Measurements from ENCODE around the gene LLCFC1.
A peak's percentile ranks its signal among the peaks of the same experiment; 100 is the strongest.

Gene LLCFC1

GRCh38 chr7:142939226-142939910 lies at the start of gene LLCFC1:
LLCFC1 (plus strand) TSS chr7:142939484; CDS start chr7:142939622, 138 bp downstream.
- Mint-ChIP-seq H3K27ac (peak within 1 kb of the TSS; percentile 4), H3K4me3 (no peak within 1 kb of the TSS), H3K9me3 (no peaks in the 10 kb centered on the region), H3K27me3 (no peaks in the 10 kb centered on the region), H3K4me1 (ENCODE audit: low read depth) (no peaks in the 10 kb centered on the region), H3K36me3 (ENCODE audit: low read depth) (no peaks in the 10 kb centered on the region)

DNA sequence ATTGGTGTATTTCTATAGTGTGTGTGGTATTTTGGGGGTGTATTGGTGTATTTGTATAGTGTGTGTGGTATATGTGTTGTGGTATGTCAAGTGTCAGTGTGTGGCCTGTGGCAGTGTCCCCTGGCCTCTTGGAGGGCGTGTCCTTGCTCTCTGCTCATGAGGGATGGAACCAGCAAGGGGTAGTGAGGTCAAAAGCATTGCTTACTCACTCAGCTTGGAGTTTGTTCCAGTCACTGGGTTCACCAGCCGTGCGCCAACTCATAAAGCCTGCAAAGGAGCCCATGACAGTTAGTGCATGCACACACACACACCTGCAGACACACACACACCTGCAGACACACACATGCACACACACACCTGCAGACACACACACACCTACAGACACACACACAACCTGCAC lies 49.5 kb upstream of the LLCFC1 start:
- H3K36me3 Mint-ChIP-seq (ENCODE audit: low read depth) = no peaks in the 10 kb centered on the region
- no peak overlapping the region for H3K27ac Mint-ChIP-seq
- H3K9me3 Mint-ChIP-seq = no peaks in the 10 kb centered on the region
- no peak overlapping the region for H3K4me3 Mint-ChIP-seq
- no peaks in the 10 kb centered on the region for H3K27me3 Mint-ChIP-seq
- H3K4me1 Mint-ChIP-seq (ENCODE audit: low read depth) = no peaks in the 10 kb centered on the region

DNA sequence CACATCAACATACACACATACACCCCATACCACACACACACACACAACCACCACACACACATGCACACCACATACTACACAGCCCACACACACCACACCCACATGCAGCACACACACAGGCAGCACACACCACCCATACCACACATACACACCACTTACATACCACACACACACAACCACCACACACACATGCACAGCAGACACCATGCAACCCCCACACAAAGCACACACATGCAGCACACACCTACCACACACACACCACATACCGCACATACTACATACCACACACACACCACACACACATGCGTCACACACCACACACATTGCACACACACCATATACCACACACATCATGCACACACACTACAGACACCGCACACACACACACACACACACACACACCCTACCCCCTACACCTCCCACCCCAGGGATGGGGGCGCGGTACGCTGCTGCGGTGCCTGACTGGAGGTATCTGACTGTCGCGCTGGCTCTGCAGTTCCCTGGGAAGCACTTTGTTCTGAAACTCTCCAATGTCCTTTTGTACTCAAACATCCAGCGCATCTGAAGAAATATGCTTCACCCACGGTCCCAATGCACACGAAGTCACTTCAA lies 48.3 kb upstream of the LLCFC1 start:
- no peaks in the 10 kb centered on the region for H3K27me3 Mint-ChIP-seq
- no peaks in the 10 kb centered on the region for H3K36me3 Mint-ChIP-seq (ENCODE audit: low read depth)
- no peaks in the 10 kb centered on the region for H3K4me1 Mint-ChIP-seq (ENCODE audit: low read depth)
- H3K27ac Mint-ChIP-seq = no peak overlapping the region
- no peak overlapping the region for H3K4me3 Mint-ChIP-seq
- H3K9me3 Mint-ChIP-seq = no peaks in the 10 kb centered on the region

- Mint-ChIP-seq H3K36me3 (ENCODE audit: low read depth) (no peaks in the 10 kb centered on the region), H3K4me3 (no peak overlapping the region), H3K4me1 (ENCODE audit: low read depth) (no peaks in the 10 kb centered on the region), H3K27me3 (no peaks in the 10 kb centered on the region), H3K9me3 (no peaks in the 10 kb centered on the region), H3K27ac (no peak overlapping the region)
These were observed 47.7 kb upstream of the LLCFC1 start for GRCh38 chr7:142891490-142892082.

DNA sequence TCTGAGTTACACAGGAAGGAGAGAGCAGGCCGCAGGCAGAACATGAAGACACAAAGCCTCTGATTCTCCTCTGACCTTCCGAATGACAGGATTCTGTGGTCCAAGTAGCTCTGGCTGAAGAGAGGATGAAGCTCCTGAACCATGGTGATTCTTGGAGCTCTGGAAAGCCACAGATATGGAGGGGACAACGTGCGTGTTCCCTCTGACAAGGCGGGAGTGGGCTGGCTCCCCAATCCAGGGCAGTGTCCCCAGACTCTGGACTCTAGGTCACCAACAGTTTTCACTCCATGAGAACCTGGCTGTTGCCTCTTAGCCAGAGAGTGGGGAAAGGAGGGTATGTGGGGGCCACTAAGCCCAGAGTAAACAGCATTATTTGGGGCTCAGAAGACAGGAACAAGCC lies 46.3 kb upstream of the LLCFC1 start:
- no peaks in the 10 kb centered on the region for H3K27me3 Mint-ChIP-seq
- H3K36me3 Mint-ChIP-seq (ENCODE audit: low read depth) = no peaks in the 10 kb centered on the region
- H3K9me3 Mint-ChIP-seq = no peaks in the 10 kb centered on the region
- H3K4me3 Mint-ChIP-seq = no peak overlapping the region
- H3K4me1 Mint-ChIP-seq (ENCODE audit: low read depth) = no peaks in the 10 kb centered on the region
- no peak overlapping the region for H3K27ac Mint-ChIP-seq

DNA sequence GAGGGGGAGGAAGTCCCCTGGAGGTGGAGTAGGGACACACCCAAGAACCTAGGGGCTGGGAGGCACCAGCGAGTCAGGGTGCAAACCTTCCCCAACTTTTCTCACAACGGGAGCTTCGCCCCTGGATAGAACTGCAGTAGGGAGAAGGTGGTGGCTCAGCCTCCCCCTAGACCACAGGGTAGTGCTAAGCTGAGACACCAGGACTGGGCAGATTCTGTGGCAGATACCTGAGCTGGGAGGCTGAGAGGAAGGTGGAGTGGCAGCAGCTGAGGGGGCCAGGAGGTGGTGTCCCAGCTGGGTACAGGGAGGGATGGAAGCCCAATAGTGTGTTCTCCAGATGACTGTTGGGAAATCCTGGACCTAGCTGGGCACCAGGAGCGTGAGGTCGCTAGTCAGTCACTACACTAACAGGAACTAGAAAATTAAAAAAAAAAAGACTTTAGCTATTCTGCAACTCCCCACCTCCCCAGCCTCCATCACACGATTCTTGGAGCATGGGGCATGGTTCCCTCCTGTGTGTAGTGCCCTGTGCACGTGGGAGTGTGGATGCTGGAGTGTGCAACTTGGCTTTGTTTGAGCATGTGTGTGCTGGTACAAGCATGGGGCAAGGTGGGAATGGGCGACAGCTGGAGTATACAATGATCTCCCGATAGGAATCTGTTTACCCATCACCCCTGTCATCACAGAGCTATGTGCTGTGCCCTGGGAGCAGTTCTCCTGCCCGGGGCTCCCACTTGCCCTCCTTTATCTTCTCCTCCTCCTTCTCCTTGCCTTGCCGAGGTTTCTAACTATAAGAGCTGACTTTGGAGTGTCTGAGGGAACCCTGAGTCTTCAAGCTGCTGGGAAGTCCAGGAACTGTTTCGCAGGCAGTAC lies 44.9 kb upstream of the LLCFC1 start:
- Mint-ChIP-seq H3K27ac (no peak overlapping the region), H3K36me3 (ENCODE audit: low read depth) (no peaks in the 10 kb centered on the region)

GRCh38 chr7:142894985-142895593 lies 44.2 kb upstream of the LLCFC1 start:
- Mint-ChIP-seq H3K27ac (no peak overlapping the region), H3K4me1 (ENCODE audit: low read depth) (no peaks in the 10 kb centered on the region), H3K9me3 (no peaks in the 10 kb centered on the region), H3K4me3 (no peak overlapping the region), H3K27me3 (no peaks in the 10 kb centered on the region), H3K36me3 (ENCODE audit: low read depth) (no peaks in the 10 kb centered on the region)

More for the DNA sequence above, 44.9 kb upstream of the LLCFC1 start:
- Mint-ChIP-seq H3K9me3 (no peaks in the 10 kb centered on the region), H3K27me3 (no peaks in the 10 kb centered on the region), H3K4me1 (ENCODE audit: low read depth) (no peaks in the 10 kb centered on the region), H3K4me3 (no peak overlapping the region)

DNA sequence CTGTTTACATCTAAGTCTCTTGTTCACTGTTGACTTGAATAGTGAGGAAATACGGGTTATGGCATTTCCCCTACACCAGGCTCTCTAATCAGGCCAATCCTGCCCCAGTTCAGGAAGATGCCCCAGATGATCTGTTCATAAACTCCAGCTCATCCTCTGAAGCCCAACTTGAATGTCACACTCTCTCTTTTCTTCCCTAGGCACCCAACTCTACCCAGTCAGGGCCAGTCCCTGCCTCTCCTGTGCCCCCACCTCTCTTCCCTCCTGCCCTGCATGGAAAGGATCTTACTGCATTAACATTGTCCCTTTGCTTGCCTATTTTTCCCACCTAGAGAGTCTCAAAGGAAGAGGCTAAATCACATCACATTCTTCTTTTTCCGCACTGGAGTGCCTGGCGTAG lies 43.1 kb upstream of the LLCFC1 start:
- H3K27ac Mint-ChIP-seq = no peak overlapping the region
- H3K27me3 Mint-ChIP-seq = no peaks in the 10 kb centered on the region
- H3K9me3 Mint-ChIP-seq = no peaks in the 10 kb centered on the region
- no peak overlapping the region for H3K4me3 Mint-ChIP-seq
- H3K36me3 Mint-ChIP-seq (ENCODE audit: low read depth) = no peaks in the 10 kb centered on the region
- no peaks in the 10 kb centered on the region for H3K4me1 Mint-ChIP-seq (ENCODE audit: low read depth)

DNA sequence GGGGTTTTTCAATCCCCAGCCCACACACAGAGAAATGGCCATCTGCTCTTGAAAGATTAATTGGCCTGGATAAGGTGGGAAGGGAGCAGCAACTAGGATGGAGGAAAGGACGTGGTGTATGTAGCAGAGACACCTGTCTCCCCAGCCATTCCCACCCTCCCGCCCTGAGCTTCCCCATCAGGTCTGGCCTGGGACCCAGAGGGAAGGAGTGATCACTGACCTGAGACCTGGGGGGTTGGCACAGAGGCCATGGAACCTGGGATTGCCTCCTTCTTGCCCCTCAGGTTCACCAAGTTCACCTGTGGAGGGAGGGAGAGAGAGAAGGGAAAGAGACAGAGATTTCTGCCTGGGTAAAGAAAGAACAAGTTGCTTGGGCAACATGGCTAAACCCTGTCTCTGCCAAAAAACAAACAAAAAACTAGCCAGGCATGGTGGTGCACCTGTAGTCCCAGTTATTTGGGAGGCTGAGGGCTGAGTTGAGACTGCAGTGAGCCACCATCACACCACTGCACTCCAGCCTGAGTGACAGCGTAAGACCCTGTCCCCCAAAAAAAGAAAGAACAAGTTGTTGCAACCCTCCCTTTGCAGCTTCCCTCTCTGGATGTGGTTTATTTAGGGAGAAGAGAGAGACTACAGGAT lies 42.4 kb upstream of the LLCFC1 start:
- no peak overlapping the region for H3K4me3 Mint-ChIP-seq
- H3K27me3 Mint-ChIP-seq = no peaks in the 10 kb centered on the region
- H3K9me3 Mint-ChIP-seq = no peaks in the 10 kb centered on the region
- no peak overlapping the region for H3K27ac Mint-ChIP-seq
- no peaks in the 10 kb centered on the region for H3K4me1 Mint-ChIP-seq (ENCODE audit: low read depth)
- no peaks in the 10 kb centered on the region for H3K36me3 Mint-ChIP-seq (ENCODE audit: low read depth)

GRCh38 chr7:142897691-142898090 lies 41.6 kb upstream of the LLCFC1 start:
- no peaks in the 10 kb centered on the region for H3K4me1 Mint-ChIP-seq (ENCODE audit: low read depth)
- no peak overlapping the region for H3K27ac Mint-ChIP-seq
- H3K36me3 Mint-ChIP-seq (ENCODE audit: low read depth) = no peaks in the 10 kb centered on the region
- H3K27me3 Mint-ChIP-seq = no peaks in the 10 kb centered on the region
- H3K4me3 Mint-ChIP-seq = no peak overlapping the region
- no peaks in the 10 kb centered on the region for H3K9me3 Mint-ChIP-seq

DNA sequence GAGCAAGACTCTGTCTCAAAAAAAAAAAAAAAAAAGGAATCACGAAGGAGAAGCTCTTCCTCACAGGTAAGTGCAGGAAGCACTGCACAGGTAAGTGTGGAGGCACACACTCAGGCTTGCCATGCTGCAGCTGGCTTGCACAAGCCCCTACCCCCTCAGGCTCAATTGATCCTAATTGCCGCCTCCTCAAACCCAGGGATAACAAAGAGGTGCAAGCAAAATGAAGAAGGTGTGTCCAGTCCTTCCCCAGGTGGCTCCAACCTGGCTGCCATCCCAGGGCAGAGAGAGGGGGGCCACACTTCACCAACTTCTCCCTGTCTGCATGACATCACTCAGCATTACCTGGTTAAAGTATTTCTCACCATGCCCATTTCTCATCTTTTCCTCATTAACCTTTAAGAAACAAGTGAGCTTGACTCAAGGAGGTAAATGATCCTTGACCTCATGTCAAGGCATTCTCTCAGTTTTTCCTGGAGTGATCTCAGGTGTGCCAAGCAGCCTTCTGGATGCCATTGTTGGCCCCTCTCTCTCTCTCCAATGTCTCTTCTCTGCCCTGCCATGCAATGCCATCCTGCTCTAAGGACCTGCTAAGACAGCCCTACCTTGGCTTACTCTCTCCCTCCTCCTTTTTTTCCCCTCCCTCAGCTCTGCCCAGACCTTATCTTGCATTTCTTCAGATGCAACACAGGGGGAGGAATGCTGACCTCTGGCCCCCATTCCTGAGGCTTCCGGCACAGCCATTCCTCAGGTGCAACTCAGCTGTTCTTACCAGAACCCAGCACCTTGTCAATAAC lies 40.7 kb upstream of the LLCFC1 start:
- no peak overlapping the region for H3K27ac Mint-ChIP-seq
- H3K36me3 Mint-ChIP-seq (ENCODE audit: low read depth) = no peaks in the 10 kb centered on the region
- no peaks in the 10 kb centered on the region for H3K27me3 Mint-ChIP-seq
- H3K4me1 Mint-ChIP-seq (ENCODE audit: low read depth) = no peaks in the 10 kb centered on the region
- H3K9me3 Mint-ChIP-seq = no peaks in the 10 kb centered on the region
- H3K4me3 Mint-ChIP-seq = no peak overlapping the region

GRCh38 chr7:142899661-142900060 lies 39.6 kb upstream of the LLCFC1 start:
- Mint-ChIP-seq H3K4me1 (ENCODE audit: low read depth) (no peaks in the 10 kb centered on the region), H3K36me3 (ENCODE audit: low read depth) (no peaks in the 10 kb centered on the region), H3K4me3 (no peak overlapping the region), H3K9me3 (no peaks in the 10 kb centered on the region), H3K27me3 (no peaks in the 10 kb centered on the region), H3K27ac (no peak overlapping the region)

GRCh38 chr7:142901426-142902259 lies 37.6 kb upstream of the LLCFC1 start:
- Mint-ChIP-seq H3K9me3 (no peaks in the 10 kb centered on the region), H3K27me3 (no peaks in the 10 kb centered on the region), H3K4me1 (ENCODE audit: low read depth) (no peaks in the 10 kb centered on the region), H3K27ac (no peak overlapping the region), H3K36me3 (ENCODE audit: low read depth) (no peaks in the 10 kb centered on the region), H3K4me3 (no peak overlapping the region)
